ENCODE data around the gene APP.
"Not testable (repeated sequence)": the region's sequence is repeated elsewhere in the genome, so short reads cannot be mapped to it uniquely, and the experiment has no call there.

Gene APP

DNA sequence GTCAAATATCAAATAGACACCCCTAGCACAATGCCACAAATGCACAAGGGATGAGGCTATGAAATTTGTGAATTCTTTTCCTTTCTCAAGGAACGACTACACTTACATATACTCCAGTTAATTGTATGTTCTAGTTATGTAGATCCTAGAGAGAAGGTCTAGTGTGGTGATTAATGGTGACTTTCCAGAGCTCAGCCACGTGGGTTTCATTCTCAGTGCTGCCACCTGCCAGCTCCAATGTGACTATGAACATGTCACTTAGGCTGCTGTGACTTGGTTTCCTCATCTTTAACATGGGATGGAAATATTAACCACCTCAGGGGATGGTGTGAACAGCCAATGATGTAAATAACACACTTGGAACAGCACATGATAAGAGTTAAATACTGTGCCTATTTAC, 138.3 kb downstream of the APP start:
- no peak overlapping the region for H3K4me2 ChIP-seq (ENCODE audit: low read length)
- H3K9me3 ChIP-seq (ENCODE audit: control insufficient read depth, low read length): no peaks in the 10 kb centered on the region
- TF ChIP-seq, protein P1, sequence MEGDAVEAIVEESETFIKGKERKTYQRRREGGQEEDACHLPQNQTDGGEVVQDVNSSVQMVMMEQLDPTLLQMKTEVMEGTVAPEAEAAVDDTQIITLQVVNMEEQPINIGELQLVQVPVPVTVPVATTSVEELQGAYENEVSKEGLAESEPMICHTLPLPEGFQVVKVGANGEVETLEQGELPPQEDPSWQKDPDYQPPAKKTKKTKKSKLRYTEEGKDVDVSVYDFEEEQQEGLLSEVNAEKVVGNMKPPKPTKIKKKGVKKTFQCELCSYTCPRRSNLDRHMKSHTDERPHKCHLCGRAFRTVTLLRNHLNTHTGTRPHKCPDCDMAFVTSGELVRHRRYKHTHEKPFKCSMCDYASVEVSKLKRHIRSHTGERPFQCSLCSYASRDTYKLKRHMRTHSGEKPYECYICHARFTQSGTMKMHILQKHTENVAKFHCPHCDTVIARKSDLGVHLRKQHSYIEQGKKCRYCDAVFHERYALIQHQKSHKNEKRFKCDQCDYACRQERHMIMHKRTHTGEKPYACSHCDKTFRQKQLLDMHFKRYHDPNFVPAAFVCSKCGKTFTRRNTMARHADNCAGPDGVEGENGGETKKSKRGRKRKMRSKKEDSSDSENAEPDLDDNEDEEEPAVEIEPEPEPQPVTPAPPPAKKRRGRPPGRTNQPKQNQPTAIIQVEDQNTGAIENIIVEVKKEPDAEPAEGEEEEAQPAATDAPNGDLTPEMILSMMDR (IDR thresholded peaks at IDR 0.05): no peak
- no peak overlapping the region for H3K9ac ChIP-seq
- no peak overlapping the region for H3K27ac ChIP-seq
- H3K4me1 ChIP-seq: no peaks in the 10 kb centered on the region
- no peaks in the 10 kb centered on the region for H3K36me3 ChIP-seq (ENCODE audit: control insufficient read depth, insufficient read depth, low read length)
- no peaks in the 10 kb centered on the region for H3K27me3 ChIP-seq (ENCODE audit: control insufficient read depth, insufficient read depth, low read length)
- H3K79me2 ChIP-seq: no peaks in the 10 kb centered on the region
- H2AFZ ChIP-seq: no peak overlapping the region
- no peak overlapping the region for H3K4me3 ChIP-seq (ENCODE audit: low read depth, low read length)

DNA sequence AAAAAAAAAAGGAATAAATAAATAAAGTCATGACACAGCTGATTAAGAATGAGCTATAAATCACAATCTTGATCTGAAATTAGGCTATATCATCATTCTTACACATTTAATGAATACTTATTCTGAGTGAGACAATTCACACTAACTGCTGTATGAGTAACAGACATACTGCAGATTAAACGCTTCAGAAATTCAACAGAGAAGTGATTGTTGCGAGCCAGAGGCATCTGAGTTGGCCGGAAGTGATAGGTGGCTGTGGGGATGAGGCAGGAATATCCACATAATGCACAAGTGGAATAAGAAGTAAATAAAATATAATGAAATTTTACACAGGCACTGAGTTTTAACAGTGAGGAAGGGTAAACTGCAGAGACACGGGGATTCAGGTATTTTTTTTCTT, 142.4 kb downstream of the APP start:
- no peaks in the 10 kb centered on the region for H3K27me3 ChIP-seq (ENCODE audit: control insufficient read depth, insufficient read depth, low read length)
- TF ChIP-seq, protein P1 (IDR thresholded peaks at IDR 0.05): no peak
- H3K4me2 ChIP-seq (ENCODE audit: low read length): no peak overlapping the region
- no peak overlapping the region for H3K9ac ChIP-seq
- H3K9me3 ChIP-seq (ENCODE audit: control insufficient read depth, low read length): no peaks in the 10 kb centered on the region
- no peak overlapping the region for H3K4me3 ChIP-seq (ENCODE audit: low read depth, low read length)
- H3K79me2 ChIP-seq: no peaks in the 10 kb centered on the region
- H3K36me3 ChIP-seq (ENCODE audit: control insufficient read depth, insufficient read depth, low read length): no peaks in the 10 kb centered on the region
- H3K4me1 ChIP-seq: no peaks in the 10 kb centered on the region
- H3K27ac ChIP-seq: no peak overlapping the region
- no peak overlapping the region for H2AFZ ChIP-seq

DNA sequence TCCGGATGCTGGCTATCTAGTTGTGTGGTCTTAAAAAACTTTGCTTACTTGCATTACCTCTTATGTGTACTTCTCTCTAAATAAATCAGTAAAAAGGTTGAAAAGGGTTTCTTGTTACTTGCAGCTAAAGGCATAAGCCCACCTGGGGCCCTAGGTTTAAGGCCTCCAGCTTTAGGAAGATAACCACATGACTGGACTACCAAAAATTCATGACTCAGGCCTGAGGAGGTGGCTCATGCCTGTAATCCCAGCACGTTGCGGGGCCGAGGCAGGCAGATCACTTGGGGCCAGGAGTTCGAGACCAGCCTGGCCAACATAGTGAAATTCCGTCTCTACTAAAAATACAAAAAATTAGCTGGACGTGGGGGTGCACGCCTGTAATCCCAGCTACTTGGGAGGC, 142.9 kb downstream of the APP start:
- Histone ChIP-seq H3K4me1 (no peaks in the 10 kb centered on the region), H3K79me2 (no peaks in the 10 kb centered on the region), H3K9me3 (ENCODE audit: control insufficient read depth, low read length) (no peaks in the 10 kb centered on the region), H3K27me3 (ENCODE audit: control insufficient read depth, insufficient read depth, low read length) (no peaks in the 10 kb centered on the region), H3K4me2 (ENCODE audit: low read length) (no peak overlapping the region), H3K36me3 (ENCODE audit: control insufficient read depth, insufficient read depth, low read length) (no peaks in the 10 kb centered on the region), H3K4me3 (ENCODE audit: low read depth, low read length) (no peak overlapping the region), H2AFZ (no peak overlapping the region), H3K9ac (no peak overlapping the region), H3K27ac (no peak overlapping the region)
- TF ChIP-seq, protein P1 (IDR thresholded peaks at IDR 0.05): no peak

DNA sequence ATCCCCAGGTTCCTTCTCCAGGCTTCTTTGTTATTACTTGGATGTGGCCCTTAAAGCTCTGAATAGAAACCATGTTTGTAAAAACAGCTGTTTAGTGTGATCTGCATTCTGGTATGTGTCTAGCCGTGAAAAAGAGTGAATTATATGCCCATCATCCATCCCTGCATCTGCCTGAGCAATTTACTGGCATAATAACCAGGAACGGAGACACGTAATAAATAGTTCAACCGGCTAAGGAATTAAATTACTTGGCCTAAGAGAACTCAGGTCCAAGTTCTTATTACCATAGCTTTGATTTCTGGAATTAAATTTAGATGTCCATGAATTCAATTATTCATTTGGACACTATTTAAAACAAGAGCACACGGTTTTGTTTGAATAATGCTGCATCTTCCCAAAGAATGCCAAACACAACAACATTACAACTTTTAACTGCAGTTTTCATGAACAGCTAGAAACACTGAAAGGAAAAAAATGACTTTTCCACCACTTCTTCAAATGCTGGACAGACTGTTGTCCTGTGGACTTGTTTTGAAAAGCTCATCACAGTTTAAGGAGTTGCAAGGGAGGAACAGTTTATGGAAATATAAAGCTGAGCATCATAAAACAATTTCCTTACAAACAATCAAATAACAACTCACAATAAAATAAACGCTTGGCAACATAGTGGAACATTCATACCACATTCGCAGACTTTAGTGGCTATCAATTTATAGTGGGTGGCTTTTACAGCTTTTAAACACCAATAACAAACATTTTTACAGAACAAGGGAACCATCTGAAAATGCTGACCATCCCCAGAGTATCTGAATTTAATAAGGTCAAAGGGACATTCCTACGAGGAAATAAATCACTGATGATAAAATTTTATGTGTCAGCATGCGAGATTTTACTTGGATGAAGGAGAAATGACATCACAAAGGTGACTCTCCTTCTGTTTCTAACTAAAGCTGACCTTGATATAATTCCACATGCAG, 144.7 kb downstream of the APP start:
- Histone ChIP-seq H3K36me3 (ENCODE audit: control insufficient read depth, insufficient read depth, low read length) (no peaks in the 10 kb centered on the region), H3K4me1 (no peaks in the 10 kb centered on the region), H3K27me3 (ENCODE audit: control insufficient read depth, insufficient read depth, low read length) (no peaks in the 10 kb centered on the region), H2AFZ (no peak overlapping the region), H3K4me3 (ENCODE audit: low read depth, low read length) (no peak overlapping the region), H3K4me2 (ENCODE audit: low read length) (no peak overlapping the region), H3K9me3 (ENCODE audit: control insufficient read depth, low read length) (no peaks in the 10 kb centered on the region), H3K27ac (no peak overlapping the region), H3K79me2 (no peaks in the 10 kb centered on the region), H3K9ac (no peak overlapping the region)
- TF ChIP-seq, protein P1 (IDR thresholded peaks at IDR 0.05): no peak

DNA sequence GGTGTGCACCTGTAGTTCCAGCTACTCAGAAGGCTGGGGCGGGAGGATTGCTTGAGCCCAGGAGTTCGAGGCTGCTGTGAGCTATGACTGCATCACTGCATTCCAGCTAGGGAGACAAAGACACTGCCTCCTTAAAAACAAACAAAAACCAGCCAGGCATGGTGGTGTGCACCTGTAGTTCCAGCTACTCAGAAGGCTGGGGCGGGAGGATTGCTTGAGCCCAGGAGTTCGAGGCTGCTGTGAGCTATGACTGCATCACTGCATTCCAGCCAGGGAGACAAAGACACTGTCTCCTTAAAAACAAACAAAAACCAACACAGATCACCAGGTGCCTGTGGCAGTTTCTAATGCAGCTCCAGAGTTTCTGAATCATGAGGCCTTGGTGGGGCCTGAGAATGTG, 147.2 kb downstream of the APP start:
- not testable (repeated sequence) for H3K4me2 ChIP-seq (ENCODE audit: low read length); H3K4me1 ChIP-seq; H3K9me3 ChIP-seq (ENCODE audit: control insufficient read depth, low read length); H3K4me3 ChIP-seq (ENCODE audit: low read depth, low read length); H3K9ac ChIP-seq; H3K27ac ChIP-seq; H3K36me3 ChIP-seq (ENCODE audit: control insufficient read depth, insufficient read depth, low read length); H3K79me2 ChIP-seq; H3K27me3 ChIP-seq (ENCODE audit: control insufficient read depth, insufficient read depth, low read length); H2AFZ ChIP-seq

DNA sequence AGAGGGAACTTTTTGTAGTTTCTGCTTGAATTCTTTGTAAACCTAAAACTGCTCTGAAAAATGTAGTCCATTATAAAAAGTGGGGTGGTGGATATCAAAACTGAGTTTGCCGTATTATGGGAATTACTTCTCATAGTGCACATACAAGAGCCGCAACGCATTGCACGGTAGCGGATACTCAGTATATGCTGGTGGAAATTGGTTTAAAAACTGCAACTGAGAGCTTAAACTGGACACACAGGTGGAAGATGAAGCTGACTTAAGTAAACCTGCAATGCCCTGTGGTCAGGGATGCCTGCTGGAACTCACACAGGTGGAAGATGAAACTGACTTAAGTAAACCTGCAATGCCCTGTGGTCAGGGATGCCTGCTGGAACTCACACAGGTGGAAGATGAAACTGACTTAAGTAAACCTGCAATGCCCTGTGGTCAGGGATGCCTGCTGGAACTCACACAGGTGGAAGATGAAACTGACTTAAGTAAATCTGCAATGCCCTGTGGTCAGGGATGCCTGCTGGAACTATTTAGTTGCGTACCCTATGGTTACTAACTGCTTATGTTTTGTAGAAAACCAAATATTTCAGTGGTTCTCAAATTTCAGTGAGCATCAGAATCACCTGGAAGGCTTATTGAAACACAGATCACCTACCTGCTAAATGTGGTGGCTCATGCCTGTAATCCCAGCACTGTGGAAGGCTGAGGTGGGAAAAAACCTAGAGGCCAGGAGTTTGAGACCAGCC, 147.8 kb downstream of the APP start:
- not testable (repeated sequence) for H3K27ac ChIP-seq; H2AFZ ChIP-seq; H3K27me3 ChIP-seq (ENCODE audit: control insufficient read depth, insufficient read depth, low read length); H3K4me1 ChIP-seq; H3K4me3 ChIP-seq (ENCODE audit: low read depth, low read length); H3K79me2 ChIP-seq; H3K9ac ChIP-seq; H3K9me3 ChIP-seq (ENCODE audit: control insufficient read depth, low read length); H3K4me2 ChIP-seq (ENCODE audit: low read length); H3K36me3 ChIP-seq (ENCODE audit: control insufficient read depth, insufficient read depth, low read length)

Measured in parathyroid adenoma (tissue), 2 donors.